Fibroblast of lung (primary cell): ENCODE results near the gene CDC25B. TPM values are rescaled to one million over a fixed set of nuclear protein-coding genes. Genes with fewer than 3 reads are reported as not detected.
A peak's percentile ranks its signal among the peaks of the same experiment; 100 is the strongest.
"Not testable (repeated sequence)": the region's sequence is repeated elsewhere in the genome, so short reads cannot be mapped to it uniquely, and the experiment has no call there.

Experiments
- DNase-seq, 2 donors: peaks; one replicate each; pipeline versions ENCODE4 v3.0.0 to v3.0.0-alpha.2; 2010; ENCODE audit warnings: low read depth in 2 of 2
- H2AFZ ChIP-seq: 2 replicates; pipeline ENCODE4 v1.5.1; 2012; ENCODE audit warnings: low read length, control low read depth, inconsistent platforms
- H3K27ac ChIP-seq: 2 replicates; pipeline ENCODE4 v1.5.1; 2011; ENCODE audit warnings: low read length, control low read depth; ENCODE audit not compliant: insufficient read depth
- H3K27me3 ChIP-seq: 2 replicates; pipeline ENCODE4 v1.5.1; 2011; ENCODE audit warnings: mild to moderate bottlenecking, low read length; ENCODE audit not compliant: control insufficient read depth, insufficient read depth
- H3K36me3 ChIP-seq: 2 replicates; pipeline ENCODE4 v1.5.1; 2011; ENCODE audit warnings: low read length; ENCODE audit not compliant: control insufficient read depth, insufficient read depth
- H3K4me1 ChIP-seq: 2 replicates; pipeline ENCODE4 v1.5.1; 2011; ENCODE audit warnings: low read length; ENCODE audit not compliant: control insufficient read depth, insufficient read depth; ENCODE audit errors: extremely low read depth
- H3K4me2 ChIP-seq: 2 replicates; pipeline ENCODE4 v1.5.1; 2011; ENCODE audit warnings: low read length, control low read depth; ENCODE audit not compliant: insufficient read depth; ENCODE audit errors: extremely low read depth
- H3K4me3 ChIP-seq, 4 experiments: fragments of 200-600 bp in 1 of 4; sonication (generic) in 1 of 4; replicated peaks in 1 of 4; 2 replicates each; pipeline ENCODE4 v1.5.1; 2011 to 2016; ENCODE audit warnings: low read length in 4 of 4, low read depth in 3 of 4, mild to moderate bottlenecking in 3 of 4, control low read depth in 2 of 4, inconsistent platforms in 1 of 4, mixed read lengths in 1 of 4; ENCODE audit not compliant: insufficient read depth in 1 of 4; ENCODE audit errors: control extremely low read depth in 1 of 4
- H3K79me2 ChIP-seq: 2 replicates; pipeline ENCODE4 v1.5.1; 2012; ENCODE audit warnings: mild to moderate bottlenecking, low read length, inconsistent platforms; ENCODE audit not compliant: control insufficient read depth, insufficient read depth
- H3K9ac ChIP-seq: 2 replicates; pipeline ENCODE4 v1.5.1; 2011; ENCODE audit warnings: mild to moderate bottlenecking, low read length, control low read depth; ENCODE audit not compliant: insufficient read depth
- H3K9me3 ChIP-seq: 2 replicates; pipeline ENCODE4 v1.5.1; 2012; ENCODE audit warnings: low read depth, low read length; ENCODE audit not compliant: control insufficient read depth, insufficient read depth
- H4K20me1 ChIP-seq: 2 replicates; pipeline ENCODE4 v1.5.1; 2011; ENCODE audit warnings: low read length; ENCODE audit not compliant: control insufficient read depth, insufficient read depth; ENCODE audit errors: extremely low read depth
- CTCF ChIP-seq, 2 donors: IDR thresholded peaks in 1 of 2; conservative IDR thresholded peaks in 1 of 2; 1 replicate in 1 of 2; 2 replicates in 1 of 2; pipeline ENCODE4 v1.5.1; 2011 to 2012; ENCODE audit warnings: low read length in 2 of 2, control low read depth in 1 of 2, inconsistent platforms in 1 of 2, low read depth in 1 of 2, mild to moderate bottlenecking in 1 of 2
- EZH2 ChIP-seq: IDR thresholded peaks from 2 replicates; pipeline ENCODE4 v1.5.1; 2012; ENCODE audit warnings: low read length, control low read depth, mild to moderate bottlenecking; ENCODE audit errors: missing control alignments
- polyA plus RNA-seq, 2 donors: library from polyadenylated mRNA; depleted of rRNA in 1 of 2; stranded (reverse) in 1 of 2; unstranded in 1 of 2; fragments of >200 nt; gene quantifications; 2 replicates each; pipeline ENCODE4 v1.2.1, GENCODE V29; 2011 to 2012; ENCODE audit warnings: missing spikeins in 1 of 2
- total RNA-seq: library from RNA; depleted of rRNA; stranded (reverse); fragments of >200 nt; gene quantifications from 2 replicates; pipeline ENCODE4 v1.2.1, GENCODE V29; 2014

Gene CDC25B
- total and polyA plus RNA-seq, 2 donors (not counting 1 experiment from before 2014, with no cell fraction given), result 38.2 to 62.1 TPM

- not testable (repeated sequence) for H3K9ac ChIP-seq, H4K20me1 ChIP-seq, H3K4me3 ChIP-seq, H3K4me2 ChIP-seq, H2AFZ ChIP-seq, H3K27ac ChIP-seq, H3K36me3 ChIP-seq, H3K9me3 ChIP-seq, H3K27me3 ChIP-seq, DNase-seq
- Histone ChIP-seq H3K4me1 (peaks cover 11% of the 10 kb centered on the region), H3K79me2 (peaks cover 28% of the 10 kb centered on the region)
Observed at GRCh38 chr20:3794168-3794567, 1.9 kb upstream of the CDC25B start.

- TF ChIP-seq EZH2 (no peak), CTCF (conservative IDR thresholded peaks at IDR 0.05 in 1 of 2, IDR thresholded peaks at IDR 0.05 in 1 of 2; ENCODE audit: low read depth in 1 of 2, low read length in 2 of 2) (no peak)
- no peaks in the 10 kb centered on the region for H3K27me3 ChIP-seq
- peak overlapping the region; percentile 89 for H3K9ac ChIP-seq
- H4K20me1 ChIP-seq, result no peaks in the 10 kb centered on the region
- peak overlapping the region; percentile 97 for H3K27ac ChIP-seq
- no peaks in the 10 kb centered on the region for H3K9me3 ChIP-seq
- no peak overlapping the region for H2AFZ ChIP-seq
- peaks cover 35% of the 10 kb centered on the region for H3K79me2 ChIP-seq
- peak overlapping the region; percentile 83 for H3K4me2 ChIP-seq
- no peak for DNase-seq
- H3K4me3 ChIP-seq, result peak overlapping the region in 3 of 4 experiments; percentile 73 to 95 (median 82)
- peaks cover 16% of the 10 kb centered on the region for H3K4me1 ChIP-seq
- peaks cover 9% of the 10 kb centered on the region for H3K36me3 ChIP-seq
Observed at GRCh38 chr20:3794701-3795420, 1.2 kb upstream of the CDC25B start.

GRCh38 chr20:3796477-3797225, 541 bp downstream of the CDC25B start:
- Histone ChIP-seq H3K4me2 (peak overlapping the region; percentile 60), H2AFZ (no peak overlapping the region), H3K36me3 (peaks cover 26% of the 10 kb centered on the region), H3K27ac (peak overlapping the region; percentile 78), H3K27me3 (no peaks in the 10 kb centered on the region), H3K9me3 (no peaks in the 10 kb centered on the region), H4K20me1 (no peaks in the 10 kb centered on the region), H3K4me3 (peak overlapping the region; percentile 67 to 97 (median 86)), H3K79me2 (peaks cover 51% of the 10 kb centered on the region), H3K9ac (peak overlapping the region; percentile 60), H3K4me1 (peaks cover 21% of the 10 kb centered on the region)
- no peak for DNase-seq
- TF ChIP-seq CTCF (conservative IDR thresholded peaks at IDR 0.05 in 1 of 2, IDR thresholded peaks at IDR 0.05 in 1 of 2; ENCODE audit: low read depth in 1 of 2, low read length in 2 of 2) (no peak), EZH2 (no peak)
